ENCODE measurements around the gene BTBD16.

DNA sequence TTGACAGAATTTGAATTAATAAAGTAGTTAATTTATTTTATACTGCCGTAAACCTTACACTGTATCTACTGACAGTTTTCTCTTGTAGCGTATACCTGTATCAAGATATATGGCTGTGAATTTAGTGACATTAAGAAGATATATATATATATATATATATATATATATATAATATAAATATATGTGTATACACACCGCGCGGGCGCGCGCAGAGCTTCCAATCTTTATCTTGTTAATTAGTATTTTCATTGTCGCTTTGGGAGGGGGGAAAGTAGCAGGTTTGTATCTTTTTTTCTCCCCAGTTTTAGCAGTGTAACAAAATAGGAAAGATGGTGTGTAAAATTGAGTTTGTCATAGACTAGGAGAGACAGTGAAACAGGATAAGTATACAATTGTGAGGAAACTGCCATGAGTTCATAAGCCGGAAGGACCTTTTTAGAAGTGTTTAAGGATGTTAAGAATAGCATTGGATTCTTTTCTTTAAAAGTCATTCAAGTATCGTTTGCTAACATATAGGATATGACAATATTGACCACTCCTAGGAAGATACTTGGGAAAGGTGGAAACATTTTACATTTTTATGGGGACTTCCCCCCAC, 105.4 kb downstream of the BTBD16 start:
- TF ChIP-seq POLR2A (IDR thresholded peaks at IDR 0.05), result no peak
- TF ChIP-seq, protein P1, sequence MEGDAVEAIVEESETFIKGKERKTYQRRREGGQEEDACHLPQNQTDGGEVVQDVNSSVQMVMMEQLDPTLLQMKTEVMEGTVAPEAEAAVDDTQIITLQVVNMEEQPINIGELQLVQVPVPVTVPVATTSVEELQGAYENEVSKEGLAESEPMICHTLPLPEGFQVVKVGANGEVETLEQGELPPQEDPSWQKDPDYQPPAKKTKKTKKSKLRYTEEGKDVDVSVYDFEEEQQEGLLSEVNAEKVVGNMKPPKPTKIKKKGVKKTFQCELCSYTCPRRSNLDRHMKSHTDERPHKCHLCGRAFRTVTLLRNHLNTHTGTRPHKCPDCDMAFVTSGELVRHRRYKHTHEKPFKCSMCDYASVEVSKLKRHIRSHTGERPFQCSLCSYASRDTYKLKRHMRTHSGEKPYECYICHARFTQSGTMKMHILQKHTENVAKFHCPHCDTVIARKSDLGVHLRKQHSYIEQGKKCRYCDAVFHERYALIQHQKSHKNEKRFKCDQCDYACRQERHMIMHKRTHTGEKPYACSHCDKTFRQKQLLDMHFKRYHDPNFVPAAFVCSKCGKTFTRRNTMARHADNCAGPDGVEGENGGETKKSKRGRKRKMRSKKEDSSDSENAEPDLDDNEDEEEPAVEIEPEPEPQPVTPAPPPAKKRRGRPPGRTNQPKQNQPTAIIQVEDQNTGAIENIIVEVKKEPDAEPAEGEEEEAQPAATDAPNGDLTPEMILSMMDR (IDR thresholded peaks at IDR 0.05), result no peak
- no peak for TF ChIP-seq EP300 (IDR thresholded peaks at IDR 0.05)
- TF ChIP-seq POLR2AphosphoS5 (IDR thresholded peaks at IDR 0.05), result no peak
